AG20443 (cell line): ENCODE results near the gene ITCH.

Experiments
- DNase-seq: peaks from one replicate; pipeline ENCODE4 v3.0.0; 2012; ENCODE audit warnings: low spot score, mixed read lengths

ITCH gene

GRCh38 chr20:34530342-34530741, 167.3 kb downstream of the ITCH start:
- DNase-seq = no peak

- DNase-seq = no peak
These were observed 168.7 kb downstream of the ITCH start for GRCh38 chr20:34531608-34532265.

GRCh38 chr20:34532320-34532719, 169.2 kb downstream of the ITCH start:
- no peak for DNase-seq

- no peak for DNase-seq
These were observed 169.7 kb downstream of the ITCH start for GRCh38 chr20:34532756-34533155.

- DNase-seq = no peak
These were observed 171.5 kb downstream of the ITCH start for GRCh38 chr20:34534391-34535165.

- no peak for DNase-seq
These were observed 172.3 kb downstream of the ITCH start for GRCh38 chr20:34535301-34535840.

GRCh38 chr20:34535857-34536256, 172.8 kb downstream of the ITCH start:
- DNase-seq = no peak

GRCh38 chr20:34536798-34537394, 173.8 kb downstream of the ITCH start:
- DNase-seq = no peak

- no peak for DNase-seq
These were observed 174.6 kb downstream of the ITCH start for GRCh38 chr20:34537651-34538050.

- peak; percentile 83 for DNase-seq
These were observed 175.6 kb downstream of the ITCH start for GRCh38 chr20:34538671-34539123.

- DNase-seq = no peak
These were observed 176.7 kb downstream of the ITCH start for GRCh38 chr20:34539756-34540155.

- no peak for DNase-seq
These were observed 177.7 kb downstream of the ITCH start for GRCh38 chr20:34540596-34541263.

- no peak for DNase-seq
These were observed 178.3 kb downstream of the ITCH start for GRCh38 chr20:34541264-34541901.

- no peak for DNase-seq
These were observed 178.8 kb downstream of the ITCH start for GRCh38 chr20:34541917-34542316.

- no peak for DNase-seq
These were observed 179.4 kb downstream of the ITCH start for GRCh38 chr20:34542439-34542838.

- no peak for DNase-seq
These were observed 180.5 kb downstream of the ITCH start for GRCh38 chr20:34543463-34544056.

GRCh38 chr20:34544109-34544796, 181.2 kb downstream of the ITCH start:
- DNase-seq = no peak

GRCh38 chr20:34546751-34547181, 183.7 kb downstream of the ITCH start:
- DNase-seq = no peak

GRCh38 chr20:34547844-34548613, 185.0 kb downstream of the ITCH start:
- DNase-seq = no peak
